Osteocyte (in vitro differentiated cells): ENCODE data around the gene ADH4. TPM values are rescaled to one million over a fixed set of nuclear protein-coding genes. Genes with fewer than 3 reads are reported as not detected.
A peak's percentile ranks its signal among the peaks of the same experiment; 100 is the strongest.

Experiments
- DNase-seq: peaks from one replicate; pipeline ENCODE4 v3.0.0; 2021; ENCODE audit warnings: mixed read lengths; ENCODE audit not compliant: unreplicated experiment; ENCODE audit errors: extremely low spot score
- H3K27ac Mint-ChIP-seq: one replicate; pipeline ENCODE4 v1.8.0; 2021; ENCODE audit warnings: mild to moderate bottlenecking, mixed read lengths; ENCODE audit not compliant: unreplicated experiment
- H3K27me3 Mint-ChIP-seq: one replicate; pipeline ENCODE4 v1.8.0; 2021; ENCODE audit warnings: mixed read lengths; ENCODE audit not compliant: unreplicated experiment
- H3K36me3 Mint-ChIP-seq: one replicate; pipeline ENCODE4 v1.8.0; 2021; ENCODE audit warnings: mixed read lengths; ENCODE audit not compliant: unreplicated experiment
- H3K4me1 Mint-ChIP-seq: one replicate; pipeline ENCODE4 v1.8.0; 2021; ENCODE audit warnings: mixed read lengths; ENCODE audit not compliant: unreplicated experiment
- H3K4me3 Mint-ChIP-seq: one replicate; pipeline ENCODE4 v1.8.0; 2021; ENCODE audit warnings: mild to moderate bottlenecking, moderate library complexity, mixed read lengths; ENCODE audit not compliant: unreplicated experiment
- H3K9me3 Mint-ChIP-seq: one replicate; pipeline ENCODE4 v1.8.0; 2021; ENCODE audit warnings: mixed read lengths; ENCODE audit not compliant: unreplicated experiment
- CTCF ChIP-seq: fragments of 200-600 bp; sonication (generic); IDR thresholded peaks from 2 replicates; pipeline ENCODE4 v1.5.0; 2021; ENCODE audit warnings: antibody characterized with exemption, mild to moderate bottlenecking, moderate library complexity
- total RNA-seq: library from RNA; stranded (reverse); gene quantifications from 2 replicates; pipeline ENCODE4 v1.2.1, GENCODE V29; 2021

Gene ADH4
- total RNA-seq, 1 donor from 2014 or later, result not detected

GRCh38 chr4:99078336-99078735 lies 65.8 kb downstream of the ADH4 start:
- Mint-ChIP-seq H3K9me3 (no peaks in the 10 kb centered on the region), H3K27ac (peak overlapping the region; percentile 13), H3K4me1 (no peaks in the 10 kb centered on the region), H3K27me3 (no peaks in the 10 kb centered on the region), H3K36me3 (peaks cover 64% of the 10 kb centered on the region), H3K4me3 (no peak overlapping the region)
- TF ChIP-seq CTCF, result no peak
- DNase-seq, result no peak

GRCh38 chr4:99077177-99077576 lies 66.9 kb downstream of the ADH4 start:
- TF ChIP-seq CTCF, result no peak
- Mint-ChIP-seq H3K4me1 (no peaks in the 10 kb centered on the region), H3K9me3 (no peaks in the 10 kb centered on the region), H3K27ac (no peak overlapping the region), H3K36me3 (peaks cover 69% of the 10 kb centered on the region), H3K4me3 (no peak overlapping the region), H3K27me3 (no peaks in the 10 kb centered on the region)
- no peak for DNase-seq

- DNase-seq, result no peak
- H3K4me1 Mint-ChIP-seq, result no peaks in the 10 kb centered on the region
- H3K36me3 Mint-ChIP-seq, result peaks cover 67% of the 10 kb centered on the region
- H3K4me3 Mint-ChIP-seq, result no peak overlapping the region
- H3K27me3 Mint-ChIP-seq, result no peaks in the 10 kb centered on the region
- H3K9me3 Mint-ChIP-seq, result no peaks in the 10 kb centered on the region
- no peak overlapping the region for H3K27ac Mint-ChIP-seq
- TF ChIP-seq CTCF, result no peak
These were observed 67.7 kb downstream of the ADH4 start for GRCh38 chr4:99076292-99076976.

GRCh38 chr4:99074816-99075215 lies 69.3 kb downstream of the ADH4 start:
- H3K9me3 Mint-ChIP-seq, result no peaks in the 10 kb centered on the region
- H3K4me1 Mint-ChIP-seq, result no peaks in the 10 kb centered on the region
- peaks cover 65% of the 10 kb centered on the region for H3K36me3 Mint-ChIP-seq
- no peak overlapping the region for H3K4me3 Mint-ChIP-seq
- no peak for TF ChIP-seq CTCF
- no peaks in the 10 kb centered on the region for H3K27me3 Mint-ChIP-seq
- no peak overlapping the region for H3K27ac Mint-ChIP-seq
- no peak for DNase-seq

Other genes starting within 250 kb of the ADH4 start
- gene EIF4E, start 215.2 kb downstream of the ADH4 start, total RNA-seq, result 60.6 and 64.6 TPM in 2 replicates
- gene METAP1, start 148.6 kb downstream of the ADH4 start, total RNA-seq, result 25.3 and 28.7 TPM in 2 replicates
- 136 and 142 TPM in 2 replicates for gene ADH5, start 55.5 kb downstream of the ADH4 start, total RNA-seq
- not detected in 2 replicates for gene ADH6, start 74.9 kb upstream of the ADH4 start, total RNA-seq
- gene ADH1A, start 146.7 kb upstream of the ADH4 start, total RNA-seq, result not detected in 2 replicates
- 5.7 and 8.8 TPM in 2 replicates for gene ADH1B, start 177.1 kb upstream of the ADH4 start, total RNA-seq
- gene ADH1C, start 208.4 kb upstream of the ADH4 start, total RNA-seq, result not detected in 2 replicates